Activated CD8-positive, alpha-beta memory T cell treated with anti-CD3 and anti-CD28 coated beads for 48 hours (primary cell): ENCODE results near the gene ZNF43.
"Not testable (repeated sequence)": the region's sequence is repeated elsewhere in the genome, so short reads cannot be mapped to it uniquely, and the experiment has no call there.

Experiments used
- DNase-seq, 3 experiments: peaks; one replicate each; pipeline ENCODE4 v3.0.0-alpha.2; 2020; ENCODE audit warnings: low read depth in 2 of 3, low spot score in 2 of 3

The ZNF43 gene

DNA sequence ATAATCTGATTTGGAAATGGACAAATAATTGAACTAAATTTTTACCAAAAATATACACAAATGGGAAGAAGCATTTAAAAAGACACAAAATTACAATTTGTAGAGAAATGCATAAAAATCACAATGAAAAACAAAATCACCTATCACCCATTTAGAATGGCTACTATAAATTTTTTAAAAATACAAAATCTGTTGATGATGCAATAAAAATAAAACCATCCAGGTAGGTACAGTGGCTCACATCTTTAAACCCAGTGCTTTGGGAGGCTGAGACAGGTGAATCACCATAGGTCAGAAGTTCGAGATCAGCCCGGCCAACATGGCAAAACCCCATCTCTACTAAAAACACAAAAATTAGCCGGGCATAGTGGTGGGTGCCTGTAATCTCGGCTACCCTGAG, 23.5 kb downstream of the ZNF43 start:
- DNase-seq = no peak

DNA sequence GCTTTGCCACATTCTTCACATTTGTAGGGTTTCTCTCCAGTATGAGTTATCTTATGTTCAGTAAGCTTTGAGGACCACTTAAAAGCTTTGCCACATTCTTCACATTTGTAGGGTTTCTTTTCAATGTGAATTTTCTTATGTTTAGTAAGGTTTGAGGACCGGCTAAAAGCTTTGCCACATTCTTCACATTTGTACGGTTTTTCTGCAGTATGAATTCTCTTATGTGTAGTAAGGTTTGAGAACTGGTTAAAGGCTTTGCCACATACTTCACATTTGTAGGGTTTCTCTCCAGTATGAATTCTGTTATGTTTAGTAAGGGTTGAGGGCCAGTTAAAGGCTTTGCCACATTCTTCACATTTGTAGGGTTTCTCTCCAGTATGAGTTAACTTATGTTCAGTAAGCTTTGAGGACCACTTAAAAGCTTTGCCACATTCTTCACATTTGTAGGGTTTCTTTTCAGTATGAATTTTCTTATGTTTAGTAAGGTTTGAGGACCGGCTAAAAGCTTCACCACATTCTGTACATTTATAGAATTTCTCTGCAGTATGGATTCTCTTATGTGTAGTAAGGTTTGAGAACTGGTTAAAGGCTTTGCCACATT, 27.5 kb downstream of the ZNF43 start:
- not testable (repeated sequence) for DNase-seq

DNA sequence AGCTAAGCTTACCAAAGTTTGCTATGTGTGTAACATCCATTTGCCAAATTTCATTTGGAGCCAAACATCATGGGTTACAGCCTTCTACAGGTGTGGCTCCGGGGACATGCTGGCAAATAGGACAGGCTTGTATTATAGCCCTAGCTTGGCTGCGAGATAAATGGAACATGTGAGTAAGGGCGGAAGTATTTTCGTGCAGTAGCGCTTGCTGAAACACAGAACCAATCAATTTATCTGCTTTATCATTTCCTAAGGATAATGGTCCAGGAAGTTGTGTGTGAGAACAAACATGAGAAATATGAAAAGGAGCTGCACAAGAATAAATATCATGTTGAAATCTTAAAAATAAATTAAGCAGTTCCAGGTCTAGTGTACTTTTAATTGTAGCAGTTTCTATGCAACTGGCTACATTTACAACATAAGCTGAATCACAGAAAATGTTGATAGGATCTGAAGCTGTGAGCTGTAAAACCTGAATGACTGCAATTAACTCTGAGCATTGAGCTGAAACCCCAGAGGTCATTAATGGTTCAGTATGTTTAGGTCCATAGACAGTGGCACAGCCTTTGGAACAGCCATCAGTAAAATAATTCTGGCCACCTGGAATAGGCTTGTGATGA, 46.4 kb downstream of the ZNF43 start:
- DNase-seq = no peak

DNA sequence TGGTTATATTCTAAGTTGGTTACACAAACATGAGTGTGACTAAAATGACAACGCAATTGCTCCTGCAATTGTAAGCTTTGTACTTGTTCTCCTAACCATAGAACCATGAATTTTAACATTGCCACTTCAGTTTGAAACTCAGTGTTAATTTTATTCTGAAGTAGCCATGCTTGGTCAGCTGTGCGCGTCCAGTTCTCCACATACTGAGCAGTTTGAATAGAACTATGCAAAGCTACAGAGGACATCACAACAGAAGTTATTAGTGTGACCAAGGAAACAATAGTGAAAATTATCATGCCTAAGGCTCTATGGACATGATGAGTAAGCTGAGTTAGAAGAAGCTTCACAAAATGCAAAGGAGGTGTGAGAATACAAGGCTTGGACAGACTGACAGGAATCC, 49.0 kb downstream of the ZNF43 start:
- no peak for DNase-seq

DNA sequence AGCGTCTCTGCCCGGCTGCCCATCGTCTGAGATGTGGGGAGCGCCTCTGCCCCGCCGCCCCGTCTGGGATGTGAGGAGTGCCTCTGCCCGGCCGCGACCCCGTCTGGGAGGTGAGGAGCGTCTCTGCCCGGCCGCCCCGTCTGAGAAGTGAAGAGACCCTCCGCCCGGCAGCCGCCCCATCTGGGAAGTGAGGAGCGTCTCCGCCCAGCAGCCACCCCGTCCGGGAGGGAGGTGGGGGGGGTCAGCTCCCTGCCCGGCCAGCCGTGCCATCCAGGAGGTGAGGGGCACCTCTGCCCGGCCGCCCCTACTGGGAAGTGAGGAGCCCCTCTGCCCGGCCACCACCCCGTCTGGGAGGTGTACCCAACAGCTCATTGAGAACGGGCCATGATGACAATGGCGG, 60.2 kb downstream of the ZNF43 start:
- not testable (repeated sequence) for DNase-seq

DNA sequence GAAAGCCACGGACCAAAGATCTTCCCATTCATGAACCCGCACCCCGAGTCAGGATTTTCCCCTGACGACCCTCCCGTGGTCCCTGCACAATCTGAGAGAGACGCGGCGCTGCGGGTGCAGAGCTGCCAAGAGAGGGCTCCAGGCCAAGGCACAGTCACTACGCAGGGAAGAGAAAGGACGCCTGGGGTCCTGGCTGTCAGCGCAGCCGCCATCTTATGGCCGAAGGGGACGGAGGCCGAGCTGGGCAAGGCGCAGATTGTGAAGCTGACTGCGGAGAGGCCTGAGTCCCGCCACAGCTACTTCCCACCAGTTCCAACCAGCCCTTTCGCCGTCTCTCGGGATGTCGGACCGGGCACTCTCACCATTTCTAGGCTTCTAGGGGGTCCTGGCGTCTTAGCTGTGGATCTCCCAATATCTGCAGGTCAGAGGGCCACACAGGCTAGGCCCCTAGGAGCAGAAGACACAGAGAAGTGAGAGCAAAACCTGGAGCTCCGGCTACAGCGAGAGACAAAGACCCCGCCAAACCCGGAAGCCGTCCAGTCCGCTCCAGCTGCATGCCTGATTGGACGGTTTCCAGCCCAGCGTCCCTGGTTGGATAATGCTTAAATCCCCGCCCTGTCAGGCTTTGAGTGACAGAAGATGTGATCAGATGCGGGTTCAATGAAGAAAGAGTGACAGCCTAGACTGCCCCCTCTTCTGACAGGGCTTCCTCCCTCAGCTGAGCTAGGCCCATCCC, 68.7 kb downstream of the ZNF43 start, which contains the start of gene ZNF100:
Gene ZNF100 (minus strand): TSS at position 515 of the 736 bp plus-strand sequence. CDS start 150 bp downstream, at position 365.
- DNase-seq = peak; percentile 51 to 72 (median 72)

DNA sequence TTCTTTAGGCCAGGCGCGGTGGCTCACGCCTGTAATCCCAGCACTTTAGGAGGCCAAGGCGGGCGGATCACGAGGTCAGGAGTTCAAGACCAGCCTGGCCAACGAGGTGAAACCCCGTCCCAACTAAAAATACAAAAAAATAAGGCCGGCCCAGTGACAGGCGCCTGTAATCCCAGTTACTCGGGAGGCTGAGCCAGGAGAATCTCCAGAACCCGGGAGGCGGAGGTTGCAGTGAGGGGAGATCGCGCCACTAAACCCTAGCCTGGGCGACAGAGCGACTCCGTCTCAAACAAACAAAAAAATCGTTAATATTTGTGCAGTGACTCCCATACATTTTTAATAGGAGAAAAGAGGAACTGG, 69.3 kb downstream of the ZNF43 start:
- DNase-seq = not testable (repeated sequence)

DNA sequence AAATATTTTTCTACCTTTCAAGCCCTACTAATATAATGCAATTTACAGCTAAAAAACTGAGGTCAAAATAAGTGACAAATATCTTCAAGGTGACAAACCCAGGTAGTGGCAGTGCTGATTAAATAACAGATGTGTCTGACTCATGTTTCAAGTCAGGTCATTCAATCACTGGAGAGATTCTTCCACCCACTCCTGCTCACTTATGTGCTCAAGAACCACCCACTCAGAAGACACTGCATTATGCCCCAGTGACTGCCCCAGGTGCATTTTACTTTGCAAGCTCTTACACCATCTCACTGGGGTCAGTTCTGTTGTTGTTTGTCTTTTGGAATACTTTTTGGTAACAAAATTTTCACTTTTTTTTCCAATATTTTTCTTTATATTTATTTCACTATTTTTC, 70.8 kb downstream of the ZNF43 start:
- DNase-seq = peak in 1 of 3 experiments; percentile 2

DNA sequence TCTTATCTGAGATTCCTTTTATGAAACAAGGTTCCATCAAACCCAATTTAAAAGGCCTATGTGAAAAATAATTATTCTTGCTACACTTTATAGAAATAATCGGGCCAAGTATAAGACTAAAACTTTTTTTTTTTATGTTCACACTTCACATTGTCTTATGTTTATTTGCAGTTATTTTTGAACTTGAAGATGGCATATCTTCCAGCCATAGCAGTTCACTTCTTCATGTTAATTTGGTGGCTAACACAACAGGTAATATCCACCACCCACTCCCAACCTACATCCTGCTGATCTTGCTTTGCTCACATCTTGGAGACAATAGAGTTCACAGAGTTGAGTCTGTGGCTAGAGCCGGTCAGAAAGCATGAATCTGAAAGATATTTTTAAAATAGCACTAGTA, 74.4 kb downstream of the ZNF43 start:
- not testable (repeated sequence) for DNase-seq

DNA sequence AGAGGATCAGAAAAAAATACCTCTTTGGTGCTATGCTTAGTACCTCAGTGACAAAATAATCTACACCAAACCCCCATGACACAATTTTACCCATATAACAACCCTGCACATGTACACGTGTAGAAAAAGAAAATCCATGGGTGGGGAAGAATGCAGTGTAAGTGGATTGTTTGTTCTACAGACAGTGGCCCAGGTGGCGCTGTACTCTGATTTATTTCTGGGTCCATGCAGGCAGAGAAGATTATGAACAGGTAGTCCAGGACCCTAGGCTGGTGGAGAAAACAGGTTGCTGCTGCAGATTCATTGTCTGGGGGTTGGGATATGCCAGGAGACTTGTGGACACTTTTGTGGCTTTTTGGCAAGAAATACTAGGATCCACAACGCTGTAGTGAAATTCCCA, 77.7 kb downstream of the ZNF43 start:
- DNase-seq = no peak

DNA sequence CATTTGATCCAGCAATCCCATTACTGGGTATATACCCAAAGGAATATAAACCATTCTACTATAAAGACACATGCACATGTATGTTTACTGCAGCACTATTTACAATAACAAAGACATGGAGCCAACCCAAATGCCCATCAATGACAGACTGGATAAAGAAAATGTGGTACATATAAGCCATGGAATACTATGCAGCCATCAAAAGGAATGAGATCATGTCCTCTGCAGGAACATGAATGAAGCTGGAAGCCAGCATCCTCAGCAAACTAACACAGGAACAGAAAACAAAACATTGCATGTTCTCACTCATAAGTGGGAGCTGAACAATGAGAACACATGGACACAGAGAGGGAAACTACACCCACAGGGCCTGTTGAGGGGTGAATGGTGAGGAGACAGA, 80.4 kb downstream of the ZNF43 start:
- not testable (repeated sequence) for DNase-seq
